H9 (cell line): ENCODE measurements around the gene ACCSL. TPM values are rescaled to one million over a fixed set of nuclear protein-coding genes. Genes with fewer than 3 reads are reported as not detected.

Source experiments
- DNase-seq: peaks from one replicate; pipeline ENCODE4 v3.0.0-alpha.2; 2017
- H2AFZ ChIP-seq: one replicate; pipeline ENCODE4 v1.6.1; 2013; ENCODE audit warnings: mild to moderate bottlenecking, low read length, control low read depth, moderate library complexity
- H2AK5ac ChIP-seq: 2 replicates; pipeline ENCODE4 v1.6.1; 2013; ENCODE audit warnings: low read length, control low read depth, mixed read lengths; ENCODE audit not compliant: insufficient read length
- H2BK120ac ChIP-seq: one replicate; pipeline ENCODE4 v1.6.1; 2013; ENCODE audit warnings: low read depth, mild to moderate bottlenecking, low read length, control low read depth, inconsistent platforms; ENCODE audit not compliant: poor library complexity, severe bottlenecking
- H2BK12ac ChIP-seq: 2 replicates; pipeline ENCODE4 v1.6.1; 2013; ENCODE audit warnings: low read length, control low read depth, mixed read lengths, low read depth; ENCODE audit not compliant: insufficient read length
- H2BK15ac ChIP-seq: 2 replicates; pipeline ENCODE4 v1.6.1; 2013; ENCODE audit warnings: low read depth, low read length, control low read depth
- H2BK20ac ChIP-seq: one replicate; pipeline ENCODE4 v1.6.1; 2013; ENCODE audit warnings: low read depth, mild to moderate bottlenecking, low read length, control low read depth, inconsistent platforms; ENCODE audit not compliant: poor library complexity, severe bottlenecking
- H2BK5ac ChIP-seq: 2 replicates; pipeline ENCODE4 v1.6.1; 2013; ENCODE audit warnings: low read length, control low read depth, mixed read lengths; ENCODE audit not compliant: insufficient read length
- H3K14ac ChIP-seq: 2 replicates; pipeline ENCODE4 v1.6.1; 2013; ENCODE audit warnings: low read length, control low read depth; ENCODE audit not compliant: insufficient read depth
- H3K18ac ChIP-seq: 2 replicates; pipeline ENCODE4 v1.6.1; 2013; ENCODE audit warnings: low read depth, mild to moderate bottlenecking, mixed read lengths, low read length, control low read depth; ENCODE audit not compliant: insufficient read length
- H3K23ac ChIP-seq: 2 replicates; pipeline ENCODE4 v1.6.1; 2013; ENCODE audit warnings: low read length, control low read depth, mixed read lengths, low read depth; ENCODE audit not compliant: insufficient read length
- H3K23me2 ChIP-seq: 2 replicates; pipeline ENCODE4 v1.6.1; 2013; ENCODE audit warnings: low read depth, mild to moderate bottlenecking, mixed read lengths, low read length, control low read depth; ENCODE audit not compliant: insufficient read length, poor library complexity, severe bottlenecking
- H3K27ac ChIP-seq: 2 replicates; pipeline ENCODE4 v1.5.1; 2013; ENCODE audit warnings: low read length, control low read depth, mixed read lengths, low read depth; ENCODE audit not compliant: insufficient read length
- H3K27me3 ChIP-seq: 2 replicates; pipeline ENCODE4 v1.6.1; 2013; ENCODE audit warnings: low read length, control low read depth, inconsistent platforms; ENCODE audit not compliant: insufficient read depth
- H3K4ac ChIP-seq: 2 replicates; pipeline ENCODE4 v1.6.1; 2013; ENCODE audit warnings: low read depth, mild to moderate bottlenecking, control low read depth, inconsistent platforms, low read length, moderate library complexity
- H3K4me1 ChIP-seq: 2 replicates; pipeline ENCODE4 v1.6.1; 2013; ENCODE audit warnings: low read length, control low read depth, inconsistent platforms; ENCODE audit not compliant: insufficient read depth
- H3K4me2 ChIP-seq: 2 replicates; pipeline ENCODE4 v1.6.1; 2013; ENCODE audit warnings: low read length, control low read depth, mixed read lengths; ENCODE audit not compliant: insufficient read length, insufficient read depth
- H3K56ac ChIP-seq: 2 replicates; pipeline ENCODE4 v1.6.1; 2013; ENCODE audit warnings: low read depth, mild to moderate bottlenecking, mixed read lengths, low read length, control low read depth; ENCODE audit not compliant: insufficient read length
- H3K79me1 ChIP-seq: 2 replicates; pipeline ENCODE4 v1.6.1; 2013; ENCODE audit warnings: low read depth, mild to moderate bottlenecking, moderate library complexity, low read length, control low read depth, inconsistent platforms; ENCODE audit not compliant: insufficient read depth, poor library complexity, severe bottlenecking
- H3K79me2 ChIP-seq: 2 replicates; pipeline ENCODE4 v1.6.1; 2013; ENCODE audit warnings: low read length, control low read depth, inconsistent platforms; ENCODE audit not compliant: insufficient read depth
- H3K9ac ChIP-seq: 2 replicates; pipeline ENCODE4 v1.6.1; 2013; ENCODE audit warnings: low read length, control low read depth, mixed read lengths; ENCODE audit not compliant: insufficient read length; ENCODE audit errors: extremely low read depth
- H3K9me3 ChIP-seq: one replicate; pipeline ENCODE4 v1.6.1; 2013; ENCODE audit warnings: low read depth, low read length, inconsistent platforms; ENCODE audit not compliant: control insufficient read depth
- H3T11ph ChIP-seq: one replicate; pipeline ENCODE4 v1.6.1; 2013; ENCODE audit warnings: mild to moderate bottlenecking, low read length, control low read depth, inconsistent platforms
- H4K20me1 ChIP-seq: one replicate; pipeline ENCODE4 v1.6.1; 2013; ENCODE audit not compliant: control insufficient read depth, insufficient read length, insufficient read depth
- H4K5ac ChIP-seq: 2 replicates; pipeline ENCODE4 v1.6.1; 2013; ENCODE audit warnings: low read depth, mild to moderate bottlenecking, mixed read lengths, low read length, control low read depth; ENCODE audit not compliant: insufficient read length
- H4K8ac ChIP-seq: replicated peaks from 2 replicates; pipeline ENCODE4 v1.6.1; 2013; ENCODE audit warnings: low read length, control low read depth, mixed read lengths, low read depth; ENCODE audit not compliant: insufficient read length
- H4K91ac ChIP-seq: 2 replicates; pipeline ENCODE4 v1.6.1; 2013; ENCODE audit warnings: low read depth, mild to moderate bottlenecking, moderate library complexity, mixed read lengths, low read length, control low read depth; ENCODE audit not compliant: insufficient read length
- H3K27ac Mint-ChIP-seq, 3 experiments: 2 replicates in 2 of 3; 3 replicates in 1 of 3; pipeline ENCODE4 v1.8.0; 2020 to 2021; ENCODE audit warnings: mixed read lengths in 3 of 3, mild to moderate bottlenecking in 1 of 3, moderate library complexity in 1 of 3
- H3K27me3 Mint-ChIP-seq: 2 replicates; pipeline ENCODE4 v1.8.0; 2021; ENCODE audit warnings: low read depth, mild to moderate bottlenecking, moderate library complexity, mixed read lengths
- H3K36me3 Mint-ChIP-seq, 3 experiments: 2 replicates in 2 of 3; 3 replicates in 1 of 3; pipeline ENCODE4 v1.8.0; 2020 to 2021; ENCODE audit warnings: low read depth in 3 of 3, mixed read lengths in 3 of 3; ENCODE audit not compliant: insufficient read depth in 1 of 3
- H3K4me1 Mint-ChIP-seq, 2 experiments: 2 replicates each; pipeline ENCODE4 v1.8.0; 2020; ENCODE audit warnings: mixed read lengths in 2 of 2
- H3K4me3 Mint-ChIP-seq, 2 experiments: 2 replicates in 1 of 2; 3 replicates in 1 of 2; pipeline ENCODE4 v1.8.0; 2020 to 2021; ENCODE audit warnings: mild to moderate bottlenecking in 2 of 2, mixed read lengths in 2 of 2, moderate library complexity in 1 of 2
- H3K9me3 Mint-ChIP-seq, 2 experiments: 2 replicates in 1 of 2; 3 replicates in 1 of 2; pipeline ENCODE4 v1.8.0; 2020; ENCODE audit warnings: mild to moderate bottlenecking in 2 of 2, mixed read lengths in 2 of 2, moderate library complexity in 1 of 2
- WGBS: extraction: QIAGEN DNeasy Blood & Tissue Kit; methylation state at CpG from one replicate; pipeline ENCODE4 v1.1.7; 2013; ENCODE audit warnings: missing lambda C conversion rate, low lambda C conversion rate, mixed read lengths; ENCODE audit not compliant: insufficient read length; ENCODE audit errors: extremely low coverage; 5-methylcytosine and 5-hydroxymethylcytosine counted together
- total RNA-seq: library from RNA; stranded (reverse); gene quantifications from 2 replicates; pipeline ENCODE4 v1.2.1, GENCODE V29; 2021
- TF ChIP-seq, protein P1 (sequence below): fragments of 200-600 bp; sonication (generic); conservative IDR thresholded peaks from 3 replicates; pipeline ENCODE4 v1.8.0; 2021; ENCODE audit warnings: antibody characterized with exemption, mild to moderate bottlenecking

Gene ACCSL
- total RNA-seq, 1 experiment from 2014 or later: not detected

GRCh38 chr11:44067266-44067665 is 19.5 kb downstream of the ACCSL start:
- Histone ChIP-seq H4K8ac (no peak overlapping the region), H3T11ph (no peak overlapping the region), H2BK15ac (no peak overlapping the region), H3K4ac (no peak overlapping the region), H4K20me1 (no peaks in the 10 kb centered on the region), H2BK5ac (no peak overlapping the region), H3K23me2 (peaks cover 13% of the 10 kb centered on the region), H2AK5ac (no peak overlapping the region), H2BK12ac (no peak overlapping the region), H2BK120ac (no peak overlapping the region), H2AFZ (no peak overlapping the region), H3K4me1 (no peaks in the 10 kb centered on the region), H3K14ac (no peak overlapping the region), H3K18ac (no peak overlapping the region), H3K79me2 (no peaks in the 10 kb centered on the region), H4K5ac (no peak overlapping the region), H3K79me1 (no peaks in the 10 kb centered on the region), H3K23ac (no peak overlapping the region), H2BK20ac (no peak overlapping the region), H3K27ac (no peak overlapping the region), H3K9ac (no peak overlapping the region), H3K56ac (no peak overlapping the region), H3K27me3 (no peaks in the 10 kb centered on the region), H3K9me3 (no peaks in the 10 kb centered on the region), H4K91ac (no peak overlapping the region), H3K4me2 (no peak overlapping the region)
- Mint-ChIP-seq H3K4me1 (peaks cover 35 to 39% of the 10 kb centered on the region in 2 experiments), H3K36me3 (peaks cover 0 to 6% (median 3%) of the 10 kb centered on the region in 3 experiments; a peak in 5 of 7 replicates), H3K27me3 (peaks cover 17% of the 10 kb centered on the region), H3K27ac (no peak overlapping the region), H3K9me3 (peaks cover 0 to 2% of the 10 kb centered on the region in 2 experiments; a peak in 3 of 5 replicates), H3K4me3 (peak overlapping the region; percentile 77 to 79; a peak in 4 of 5 replicates)
- no CpG with 5 or more reads among the region's 5 CpGs for WGBS
- DNase-seq: no peak
- TF ChIP-seq, protein P1, sequence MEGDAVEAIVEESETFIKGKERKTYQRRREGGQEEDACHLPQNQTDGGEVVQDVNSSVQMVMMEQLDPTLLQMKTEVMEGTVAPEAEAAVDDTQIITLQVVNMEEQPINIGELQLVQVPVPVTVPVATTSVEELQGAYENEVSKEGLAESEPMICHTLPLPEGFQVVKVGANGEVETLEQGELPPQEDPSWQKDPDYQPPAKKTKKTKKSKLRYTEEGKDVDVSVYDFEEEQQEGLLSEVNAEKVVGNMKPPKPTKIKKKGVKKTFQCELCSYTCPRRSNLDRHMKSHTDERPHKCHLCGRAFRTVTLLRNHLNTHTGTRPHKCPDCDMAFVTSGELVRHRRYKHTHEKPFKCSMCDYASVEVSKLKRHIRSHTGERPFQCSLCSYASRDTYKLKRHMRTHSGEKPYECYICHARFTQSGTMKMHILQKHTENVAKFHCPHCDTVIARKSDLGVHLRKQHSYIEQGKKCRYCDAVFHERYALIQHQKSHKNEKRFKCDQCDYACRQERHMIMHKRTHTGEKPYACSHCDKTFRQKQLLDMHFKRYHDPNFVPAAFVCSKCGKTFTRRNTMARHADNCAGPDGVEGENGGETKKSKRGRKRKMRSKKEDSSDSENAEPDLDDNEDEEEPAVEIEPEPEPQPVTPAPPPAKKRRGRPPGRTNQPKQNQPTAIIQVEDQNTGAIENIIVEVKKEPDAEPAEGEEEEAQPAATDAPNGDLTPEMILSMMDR: no peak
